GM19238 (cell line): ENCODE data around the gene TSG101.

Source experiments
- DNase-seq: peaks from one replicate; pipeline ENCODE4 v3.0.0; 2011; ENCODE audit warnings: low spot score; ENCODE audit not compliant: insufficient read length

TSG101 gene, protein sequence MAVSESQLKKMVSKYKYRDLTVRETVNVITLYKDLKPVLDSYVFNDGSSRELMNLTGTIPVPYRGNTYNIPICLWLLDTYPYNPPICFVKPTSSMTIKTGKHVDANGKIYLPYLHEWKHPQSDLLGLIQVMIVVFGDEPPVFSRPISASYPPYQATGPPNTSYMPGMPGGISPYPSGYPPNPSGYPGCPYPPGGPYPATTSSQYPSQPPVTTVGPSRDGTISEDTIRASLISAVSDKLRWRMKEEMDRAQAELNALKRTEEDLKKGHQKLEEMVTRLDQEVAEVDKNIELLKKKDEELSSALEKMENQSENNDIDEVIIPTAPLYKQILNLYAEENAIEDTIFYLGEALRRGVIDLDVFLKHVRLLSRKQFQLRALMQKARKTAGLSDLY

GRCh38 chr11:18526521-18527296 is at the start of gene TSG101:
TSG101 (minus strand) TSS chr11:18526942; CDS start chr11:18526816, 126 bp downstream.
- DNase-seq, result peak; percentile 89

DNA sequence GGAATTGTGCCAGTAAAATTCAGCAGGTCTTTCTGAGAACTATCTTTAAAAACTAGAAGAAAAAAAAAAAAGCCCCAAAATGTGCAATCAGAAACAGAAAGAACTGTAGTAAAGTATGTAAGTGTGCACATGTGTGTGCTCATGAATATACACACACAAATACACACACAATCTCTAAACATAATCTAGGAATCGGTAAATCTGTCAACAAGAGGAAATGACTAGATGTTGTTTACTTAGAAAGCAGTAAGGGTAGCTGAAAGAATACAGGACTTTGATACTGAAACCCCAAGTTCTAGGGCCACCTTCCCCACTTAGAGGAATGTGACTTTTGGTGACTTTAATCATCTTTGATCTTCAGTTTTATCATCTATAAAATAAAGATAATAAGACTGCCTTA is 48.6 kb upstream of the TSG101 start:
- no peak for DNase-seq

- DNase-seq, result no peak
Observed at GRCh38 chr11:18567081-18567480, 40.3 kb upstream of the TSG101 start.

GRCh38 chr11:18566406-18566805 is 39.7 kb upstream of the TSG101 start:
- no peak for DNase-seq

GRCh38 chr11:18564149-18564548 is 37.4 kb upstream of the TSG101 start:
- no peak for DNase-seq

DNA sequence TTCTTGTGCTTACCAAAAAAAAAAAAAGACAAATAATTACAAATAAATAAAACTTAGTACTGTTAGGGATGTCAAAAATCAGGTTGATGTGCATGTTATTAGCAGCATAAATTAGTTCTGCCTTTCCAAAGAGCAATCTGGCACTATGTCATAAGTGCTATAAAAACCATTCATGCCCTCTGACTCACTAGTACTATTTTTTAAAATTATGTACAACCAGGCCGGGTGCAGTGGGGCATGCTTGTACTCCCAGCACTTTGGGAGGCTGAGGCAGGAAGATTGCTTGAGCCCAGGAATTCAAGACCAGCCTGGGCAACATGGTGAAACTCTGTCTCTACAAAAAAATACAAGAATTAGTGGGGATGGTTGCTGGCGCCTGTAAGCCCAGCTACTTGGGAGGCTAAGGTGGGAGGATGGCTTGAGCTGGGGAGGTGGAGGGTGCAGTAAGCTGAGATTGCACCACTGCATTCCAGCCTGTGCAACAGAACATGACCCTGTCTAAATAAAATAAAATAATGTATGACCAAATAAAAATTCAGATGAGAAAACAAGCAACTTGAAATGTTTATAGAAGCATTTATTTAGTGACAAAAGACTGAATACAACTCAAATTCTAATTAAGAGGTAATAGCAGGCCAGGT is 36.5 kb upstream of the TSG101 start:
- no peak for DNase-seq

- DNase-seq, result no peak
Observed at GRCh38 chr11:18548001-18548400, 21.3 kb upstream of the TSG101 start.

- no peak for DNase-seq
Observed at GRCh38 chr11:18540207-18541009, 13.7 kb upstream of the TSG101 start.

DNA sequence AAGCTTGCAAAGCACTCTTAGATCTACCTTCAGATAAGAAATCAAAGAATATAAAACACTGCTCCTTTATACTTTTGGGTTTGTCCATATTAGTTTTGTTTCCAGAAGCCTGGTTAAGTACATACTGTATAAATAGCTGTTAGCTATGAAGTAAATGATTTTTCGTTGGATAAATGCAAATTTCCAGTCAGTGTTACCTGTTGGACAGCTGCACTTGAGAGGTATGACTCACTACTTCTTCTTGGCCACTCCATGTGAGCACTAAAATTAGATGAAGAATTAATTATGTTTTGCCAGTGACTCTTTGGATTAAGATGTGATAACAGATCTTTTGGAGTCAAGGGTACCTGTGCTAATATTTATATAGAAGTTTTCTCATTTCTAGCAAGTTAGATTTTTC is 9.5 kb upstream of the TSG101 start:
- DNase-seq, result no peak

DNA sequence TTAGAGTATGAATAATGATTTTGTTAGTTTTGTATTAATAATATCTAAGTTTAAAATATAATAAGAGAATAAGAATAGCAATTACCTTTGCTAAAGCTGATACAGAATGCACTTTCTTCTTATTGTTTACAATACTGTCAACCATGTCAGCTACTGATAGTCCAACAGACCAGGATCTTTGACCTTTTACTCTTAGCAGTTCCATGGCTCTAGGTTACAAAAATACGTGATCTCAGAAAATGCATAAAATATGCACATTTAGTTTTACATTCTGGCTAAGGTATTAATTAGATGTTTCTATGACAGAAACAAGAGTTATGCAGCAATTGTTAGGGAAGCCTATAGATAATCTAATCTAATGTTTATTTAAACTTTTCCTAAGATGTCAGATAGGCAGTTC is 7.5 kb upstream of the TSG101 start:
- no peak for DNase-seq

- no peak for DNase-seq
Observed at GRCh38 chr11:18533365-18533764, 6.6 kb upstream of the TSG101 start.

DNA sequence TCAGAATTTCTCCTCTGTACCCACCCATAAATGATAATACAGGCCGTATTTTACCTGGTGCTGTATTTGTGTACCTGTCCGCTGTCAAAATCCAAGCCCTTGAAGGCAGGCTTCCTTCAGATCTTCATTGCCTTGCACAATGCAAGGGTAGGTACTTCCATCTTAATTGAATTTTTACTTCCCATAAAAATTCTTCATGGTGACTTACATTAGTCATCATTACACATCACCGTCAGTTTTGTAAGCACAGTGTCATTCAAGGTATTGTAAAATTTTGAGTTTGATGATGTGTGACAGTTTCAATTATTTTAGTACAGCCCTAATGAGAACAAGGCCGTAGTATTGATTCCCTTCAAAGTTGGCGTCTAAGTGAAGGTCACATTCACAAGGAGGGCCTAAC is 770 bp upstream of the TSG101 start:
- DNase-seq, result no peak

DNA sequence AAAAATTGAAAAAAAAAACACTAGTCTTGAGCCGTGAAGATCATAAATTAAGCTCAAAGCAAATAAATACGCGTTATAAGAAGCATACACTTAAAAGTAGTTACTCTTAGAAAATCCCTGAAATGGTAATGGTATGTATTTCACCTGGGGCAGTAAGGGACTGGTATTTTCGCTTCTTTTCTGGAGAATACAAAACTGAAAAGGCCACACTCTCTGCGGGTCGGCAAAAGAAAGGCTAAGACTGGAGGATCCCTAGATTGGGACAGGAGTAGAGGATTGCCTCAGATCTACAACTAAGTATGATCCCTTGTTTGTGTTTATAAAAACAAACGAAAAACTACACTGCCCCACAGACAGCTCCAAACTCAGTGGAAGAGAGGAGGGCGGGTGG is 617 bp downstream of the TSG101 start:
- no peak for DNase-seq

GRCh38 chr11:18524248-18524647 is 2.5 kb downstream of the TSG101 start:
- no peak for DNase-seq

GRCh38 chr11:18523084-18523483 is 3.7 kb downstream of the TSG101 start:
- no peak for DNase-seq

- no peak for DNase-seq
Observed at GRCh38 chr11:18522388-18522787, 4.4 kb downstream of the TSG101 start.

- DNase-seq, result no peak
Observed at GRCh38 chr11:18521122-18521521, 5.6 kb downstream of the TSG101 start.

GRCh38 chr11:18502352-18502751 is 24.4 kb downstream of the TSG101 start:
- DNase-seq, result no peak

DNA sequence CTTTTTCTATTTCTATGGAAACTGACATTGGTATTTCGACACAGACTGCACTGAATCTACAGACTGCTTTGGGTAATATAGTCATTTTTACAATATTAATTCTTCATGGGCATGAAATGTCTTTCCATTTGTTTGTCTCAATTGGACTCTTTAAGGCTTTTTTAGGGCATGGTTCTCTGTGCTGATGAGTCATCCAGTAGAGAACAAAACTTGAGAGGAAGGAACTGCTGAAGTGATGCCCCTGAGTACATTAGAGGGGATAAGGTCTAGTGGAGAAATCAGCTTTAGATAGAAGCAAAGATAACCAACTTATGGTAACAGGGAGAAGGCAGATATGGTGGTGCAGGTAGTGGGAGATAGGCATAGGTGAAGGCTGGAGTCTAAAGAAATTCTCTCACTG is 25.1 kb downstream of the TSG101 start:
- no peak for DNase-seq

DNA sequence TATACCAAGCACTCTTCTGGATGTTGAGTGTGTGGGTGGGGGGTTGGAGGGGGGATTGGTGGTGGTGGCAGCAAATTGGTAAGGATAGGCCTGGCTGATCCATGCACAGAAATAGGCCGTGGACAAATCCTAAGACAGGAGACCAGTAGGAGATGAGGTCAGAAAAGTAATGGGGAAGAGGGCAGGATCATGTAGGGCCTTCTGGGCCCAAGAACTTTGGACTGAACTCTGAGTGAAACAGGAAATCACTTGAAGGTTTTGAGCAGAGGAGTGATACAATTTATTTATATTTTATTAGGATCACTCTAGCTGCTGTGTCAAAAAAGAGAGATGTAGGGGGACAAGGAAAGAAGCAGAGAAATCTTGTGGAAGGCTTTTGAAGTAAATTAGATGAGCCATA is 28.7 kb downstream of the TSG101 start:
- DNase-seq, result no peak

DNA sequence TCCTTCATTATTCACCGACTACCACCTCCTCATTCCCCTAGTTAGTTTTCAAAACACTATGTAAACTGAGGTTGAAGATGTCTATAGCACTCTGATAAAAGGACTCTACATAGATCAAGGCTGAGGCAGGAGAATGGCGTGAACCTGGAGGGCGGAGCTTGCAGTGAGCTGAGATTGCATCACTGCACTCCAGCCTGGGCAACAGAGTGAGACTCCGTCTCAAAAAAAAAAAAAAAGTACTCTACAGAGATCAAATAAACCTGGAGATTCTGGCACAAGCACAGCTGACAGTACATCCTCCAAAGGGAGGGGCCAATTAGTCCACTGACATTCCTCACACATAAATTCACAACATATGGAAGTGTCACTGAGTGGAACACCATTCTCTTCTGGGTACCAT is 31.0 kb downstream of the TSG101 start:
- DNase-seq, result no peak
